ENCODE measurements around the gene CFAP46. TPM values are rescaled to one million over a fixed set of nuclear protein-coding genes. Genes with fewer than 3 reads are reported as not detected.
"Not testable (repeated sequence)": the region's sequence is repeated elsewhere in the genome, so short reads cannot be mapped to it uniquely, and the experiment has no call there.

CFAP46 gene
- total RNA-seq, 4 donors from 2014 or later, result 0.19 to 0.92 (median 0.54) TPM

GRCh38 chr10:132802694-132803320 is 139.6 kb downstream of the CFAP46 start:
- Histone ChIP-seq H3K4me3 (no peak overlapping the region), H3K9me3 (peaks cover 0 to 5% (median 3%) of the 10 kb centered on the region in 3 donors), H3K27ac (no peak overlapping the region), H3K27me3 (peaks cover 0 to 16% (median 0%) of the 10 kb centered on the region in 4 donors), H3K36me3 (no peaks in the 10 kb centered on the region), H3K4me1 (no peaks in the 10 kb centered on the region)
- WGBS, 2 donors, result 79% methylated on average over 9 of the region's 16 CpGs; no CpG with 5 or more reads in 1 of the 2 donors
- DNase-seq, result no peak
- intact Hi-C loops (cut with DNase I), result no loop called here
- TF ChIP-seq POLR2A (IDR thresholded peaks at IDR 0.05) (no peak), CTCF (IDR thresholded peaks at IDR 0.05) (no peak)

GRCh38 chr10:132802048-132802447 is 140.3 kb downstream of the CFAP46 start:
- WGBS, 2 donors, result 74 to 83% methylated on average over 5 to 7 of the region's 8 CpGs
- intact Hi-C loops (cut with DNase I), result no loop called here

GRCh38 chr10:132799865-132800264 is 142.5 kb downstream of the CFAP46 start:
- intact Hi-C loops (cut with DNase I), result no loop called here
- Histone ChIP-seq H3K4me1 (no peaks in the 10 kb centered on the region), H3K9me3 (peaks cover 0 to 5% (median 3%) of the 10 kb centered on the region in 3 donors), H3K27me3 (peaks cover 0 to 13% (median 0%) of the 10 kb centered on the region in 4 donors), H3K27ac (no peak overlapping the region), H3K4me3 (no peak overlapping the region), H3K36me3 (no peaks in the 10 kb centered on the region)
- no CpG with 5 or more reads among the region's 11 CpGs for WGBS, 2 donors
- DNase-seq, result no peak
- no peak for TF ChIP-seq POLR2A (IDR thresholded peaks at IDR 0.05)
- TF ChIP-seq CTCF (IDR thresholded peaks at IDR 0.05), result no peak

More at GRCh38 chr10:132802048-132802447, 140.3 kb downstream of the CFAP46 start:
- Histone ChIP-seq H3K9me3 (peaks cover 0 to 5% (median 3%) of the 10 kb centered on the region in 3 donors), H3K4me1 (no peaks in the 10 kb centered on the region), H3K27me3 (peaks cover 0 to 16% (median 0%) of the 10 kb centered on the region in 4 donors), H3K4me3 (no peak overlapping the region), H3K36me3 (no peaks in the 10 kb centered on the region), H3K27ac (no peak overlapping the region)
- TF ChIP-seq CTCF (IDR thresholded peaks at IDR 0.05), result no peak
- DNase-seq, result no peak

GRCh38 chr10:132798876-132799275 is 143.5 kb downstream of the CFAP46 start:
- no peaks in the 10 kb centered on the region for H3K4me1 ChIP-seq
- H3K4me3 ChIP-seq, result no peak overlapping the region
- no peak for DNase-seq
- WGBS, 2 donors, result 83% methylated on average over 1 of the region's 15 CpGs; no CpG with 5 or more reads in 1 of the 2 donors
- no peak overlapping the region for H3K27ac ChIP-seq
- H3K9me3 ChIP-seq, result peaks cover 0 to 5% (median 3%) of the 10 kb centered on the region in 3 donors
- H3K27me3 ChIP-seq, result peaks cover 0 to 19% (median 0%) of the 10 kb centered on the region in 4 donors
- intact Hi-C loops (cut with DNase I), result no loop called here
- H3K36me3 ChIP-seq, result no peaks in the 10 kb centered on the region
- TF ChIP-seq CTCF (IDR thresholded peaks at IDR 0.05), result no peak
- TF ChIP-seq POLR2A (IDR thresholded peaks at IDR 0.05), result no peak

GRCh38 chr10:132798403-132798802 is 144.0 kb downstream of the CFAP46 start:
- no peak for DNase-seq
- H3K27me3 ChIP-seq, result peaks cover 0 to 24% (median 0%) of the 10 kb centered on the region in 4 donors
- H3K4me3 ChIP-seq, result no peak overlapping the region
- H3K9me3 ChIP-seq, result peaks cover 0 to 5% (median 3%) of the 10 kb centered on the region in 3 donors
- 75 to 94% methylated on average over 6 to 10 of the region's 21 CpGs for WGBS, 2 donors
- no peaks in the 10 kb centered on the region for H3K4me1 ChIP-seq
- intact Hi-C loops (cut with DNase I), result no loop called here
- TF ChIP-seq CTCF (IDR thresholded peaks at IDR 0.05) (no peak), POLR2A (IDR thresholded peaks at IDR 0.05) (no peak)
- no peaks in the 10 kb centered on the region for H3K36me3 ChIP-seq
- H3K27ac ChIP-seq, result no peak overlapping the region

- H3K4me3 ChIP-seq; H3K4me1 ChIP-seq; H3K36me3 ChIP-seq; H3K27ac ChIP-seq; DNase-seq; intact Hi-C loops (cut with DNase I); H3K9me3 ChIP-seq: not testable (repeated sequence)
- peaks cover 0 to 28% (median 0%) of the 10 kb centered on the region in 4 donors for H3K27me3 ChIP-seq
- 83 to 86% methylated on average over 11 to 19 of the region's 32 CpGs for WGBS, 2 donors
Measured at GRCh38 chr10:132797986-132798385, 144.4 kb downstream of the CFAP46 start.

Measured in esophagus squamous epithelium (tissue), 5 donors.